Immature natural killer cell (primary cell): ENCODE data around the gene EIF1AD. TPM values are rescaled to one million over a fixed set of nuclear protein-coding genes. Genes with fewer than 3 reads are reported as not detected.

ENCODE experiments used
- DNase-seq, 3 donors: peaks; one replicate each; pipeline ENCODE4 v3.0.0; 2022; ENCODE audit warnings: mixed read lengths in 1 of 3
- H3K27ac Mint-ChIP-seq, 6 donors: one replicate each; pipeline ENCODE4 v1.8.0; 2020; ENCODE audit warnings: mixed read lengths in 6 of 6, mild to moderate bottlenecking in 5 of 6, inconsistent platforms in 4 of 6, moderate library complexity in 3 of 6
- H3K27me3 Mint-ChIP-seq, 3 donors: one replicate each; pipeline ENCODE4 v1.8.0; 2020 to 2021; ENCODE audit warnings: low read depth in 3 of 3, mild to moderate bottlenecking in 3 of 3, mixed read lengths in 3 of 3, moderate library complexity in 3 of 3, inconsistent platforms in 1 of 3
- H3K36me3 Mint-ChIP-seq, 3 donors: one replicate each; pipeline ENCODE4 v1.8.0; 2020; ENCODE audit warnings: mixed read lengths in 3 of 3, inconsistent platforms in 2 of 3, mild to moderate bottlenecking in 2 of 3
- H3K4me1 Mint-ChIP-seq, 2 donors: one replicate each; pipeline ENCODE4 v1.8.0; 2020; ENCODE audit warnings: inconsistent platforms in 2 of 2, mild to moderate bottlenecking in 2 of 2, mixed read lengths in 2 of 2, moderate library complexity in 1 of 2
- H3K4me3 Mint-ChIP-seq, 5 donors: one replicate each; pipeline ENCODE4 v1.8.0; 2020; ENCODE audit warnings: mild to moderate bottlenecking in 5 of 5, mixed read lengths in 5 of 5, inconsistent platforms in 3 of 5, moderate library complexity in 3 of 5
- H3K9me3 Mint-ChIP-seq, 6 donors: one replicate each; pipeline ENCODE4 v1.8.0; 2020; ENCODE audit warnings: mild to moderate bottlenecking in 6 of 6, mixed read lengths in 6 of 6, inconsistent platforms in 4 of 6, moderate library complexity in 3 of 6
- polyA plus RNA-seq, 3 donors: library from polyadenylated mRNA; unstranded; fragments of 300-500 nt; fragmentation: Illumina TruSeq; gene quantifications; one replicate each; pipeline ENCODE4 v1.2.3, GENCODE V29; 2021

The EIF1AD gene
- polyA plus RNA-seq, 3 donors from 2014 or later = 14.0 to 26.0 (median 21.0) TPM

DNA sequence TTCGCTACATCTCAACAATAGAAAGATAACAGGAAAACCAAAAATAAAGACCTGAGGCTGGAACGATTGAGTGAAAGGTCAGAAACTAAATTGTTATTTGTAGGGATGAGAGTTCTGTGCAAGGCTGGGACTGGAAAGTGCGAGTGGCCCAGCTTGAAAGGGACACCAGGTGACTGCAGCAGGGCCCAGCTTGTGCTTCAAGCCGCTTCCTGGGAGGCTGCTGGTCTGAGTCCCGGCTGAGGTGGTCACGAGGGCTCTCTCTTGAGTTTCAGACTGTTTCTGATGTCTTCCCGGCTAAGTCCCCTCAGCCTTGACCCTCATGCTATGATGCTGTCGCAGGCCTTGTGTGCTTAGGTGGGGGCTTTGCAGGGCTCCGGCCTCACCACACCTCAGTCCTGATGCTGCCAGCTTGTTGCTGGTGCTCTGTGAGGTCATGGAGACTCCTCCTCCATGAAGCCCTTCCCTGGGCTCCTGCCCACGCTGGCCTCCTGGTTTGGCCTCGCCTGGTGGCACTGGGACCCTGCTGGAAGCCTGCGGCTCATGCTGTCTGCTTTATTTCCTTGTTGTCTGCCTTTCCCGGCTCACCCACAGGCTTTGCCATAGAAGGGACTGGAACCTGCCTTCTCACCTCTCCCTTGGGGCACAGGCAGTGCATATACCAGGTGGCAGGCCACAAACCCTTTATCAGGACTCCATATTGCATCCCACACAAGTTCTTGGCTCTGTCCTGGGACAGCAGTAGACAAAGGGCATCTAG is 4.4 kb upstream of the EIF1AD start:
- DNase-seq = no peak
- H3K9me3 Mint-ChIP-seq = no peaks in the 10 kb centered on the region
- H3K27me3 Mint-ChIP-seq = peaks cover 9 to 19% (median 10%) of the 10 kb centered on the region in 3 donors
- peaks cover 24 to 25% of the 10 kb centered on the region in 2 donors for H3K4me1 Mint-ChIP-seq
- H3K4me3 Mint-ChIP-seq = no peak overlapping the region
- H3K36me3 Mint-ChIP-seq = peaks cover 0 to 9% (median 0%) of the 10 kb centered on the region in 3 donors
- H3K27ac Mint-ChIP-seq = no peak overlapping the region

DNA sequence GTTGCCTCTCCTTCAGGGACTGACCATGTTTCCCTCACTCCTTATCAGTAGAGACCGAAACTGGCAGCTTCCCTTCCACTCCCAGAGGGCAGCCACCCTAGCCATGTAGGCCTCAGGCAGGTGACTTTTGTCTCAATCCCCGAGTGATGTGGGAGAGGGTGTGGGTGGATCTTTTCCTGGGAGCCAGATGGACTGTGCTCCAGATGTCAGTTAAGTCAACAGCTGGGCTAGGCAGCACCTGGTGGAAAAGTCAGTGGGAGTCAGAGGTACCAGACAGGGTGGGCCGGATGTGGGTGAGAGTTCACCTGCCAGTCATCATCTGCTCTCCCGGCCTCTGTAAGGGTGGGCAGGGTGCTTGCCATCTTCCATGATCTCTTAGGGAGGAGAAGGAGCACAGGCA is 2.2 kb upstream of the EIF1AD start:
- Mint-ChIP-seq H3K4me1 (peaks cover 41% of the 10 kb centered on the region in 2 donors), H3K27ac (peak overlapping the region in 1 of 6 donors; percentile 45), H3K9me3 (no peaks in the 10 kb centered on the region), H3K4me3 (peak overlapping the region in 3 of 5 donors; percentile 36 to 99 (median 98)), H3K36me3 (peaks cover 0 to 11% (median 4%) of the 10 kb centered on the region in 3 donors), H3K27me3 (peaks cover 8 to 13% (median 9%) of the 10 kb centered on the region in 3 donors)
- DNase-seq = no peak

DNA sequence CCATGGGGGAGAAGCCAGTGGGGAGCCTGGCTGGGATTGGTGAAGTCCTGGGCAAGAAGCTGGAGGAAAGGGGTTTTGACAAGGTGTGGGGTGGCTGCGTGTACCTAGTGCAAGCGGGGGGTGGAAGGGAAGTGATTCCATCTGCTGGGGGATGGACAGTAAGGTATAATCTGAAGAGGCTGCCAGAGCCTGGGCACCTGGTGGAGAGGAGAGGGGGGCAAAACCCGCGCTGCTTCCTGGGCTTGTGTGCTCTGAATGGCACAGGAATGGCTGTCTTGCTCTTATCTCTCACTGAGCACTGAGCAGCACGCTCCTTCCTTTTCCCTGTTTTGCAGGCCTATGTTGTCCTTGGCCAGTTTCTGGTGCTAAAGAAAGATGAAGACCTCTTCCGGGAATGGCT is 1.3 kb upstream of the EIF1AD start:
- peak overlapping the region; percentile 77 to 96 (median 84) for H3K27ac Mint-ChIP-seq
- DNase-seq = no peak
- peaks cover 42 to 50% of the 10 kb centered on the region in 2 donors for H3K4me1 Mint-ChIP-seq
- H3K9me3 Mint-ChIP-seq = no peaks in the 10 kb centered on the region
- H3K36me3 Mint-ChIP-seq = peaks cover 0 to 20% (median 13%) of the 10 kb centered on the region in 3 donors
- peaks cover 8 to 13% (median 9%) of the 10 kb centered on the region in 3 donors for H3K27me3 Mint-ChIP-seq
- peak overlapping the region; percentile 76 to 99 (median 98) for H3K4me3 Mint-ChIP-seq

DNA sequence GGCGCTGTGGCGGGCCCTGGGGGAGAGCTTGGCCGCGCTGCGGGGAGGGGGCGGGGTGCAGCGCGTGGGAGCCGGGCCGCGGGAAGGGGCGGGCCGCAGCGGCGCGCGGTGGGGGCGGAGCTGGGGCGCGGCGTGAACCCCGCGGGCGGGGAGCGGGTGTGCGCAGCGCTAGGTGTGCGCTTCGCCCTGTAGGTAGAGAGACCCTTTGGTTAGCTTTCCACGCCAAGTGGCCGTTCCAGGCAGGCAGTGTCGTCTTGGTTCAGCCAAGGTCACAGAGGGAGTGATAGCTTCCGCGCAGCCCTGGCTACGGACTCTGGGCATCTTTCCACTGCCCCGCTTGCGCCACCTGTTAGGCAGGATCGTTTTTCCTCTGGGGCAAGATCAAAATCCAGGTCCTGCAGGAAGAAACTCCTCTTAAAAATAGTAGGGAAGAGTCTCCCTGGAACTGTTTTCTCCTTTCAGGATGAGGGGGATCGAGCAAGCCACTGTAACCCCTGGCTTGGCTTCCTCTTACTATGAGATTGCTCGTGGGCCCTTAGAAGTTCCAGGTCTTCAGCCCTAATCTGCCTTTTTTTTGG is 780 bp upstream of the EIF1AD start:
- H3K4me3 Mint-ChIP-seq = peak overlapping the region; percentile 92 to 100 (median 99)
- H3K27me3 Mint-ChIP-seq = peaks cover 8 to 13% (median 9%) of the 10 kb centered on the region in 3 donors
- H3K36me3 Mint-ChIP-seq = peaks cover 3 to 26% (median 15%) of the 10 kb centered on the region in 3 donors
- no peak for DNase-seq
- H3K4me1 Mint-ChIP-seq = peaks cover 42 to 53% of the 10 kb centered on the region in 2 donors
- peak overlapping the region; percentile 82 to 99 (median 97) for H3K27ac Mint-ChIP-seq
- no peaks in the 10 kb centered on the region for H3K9me3 Mint-ChIP-seq

DNA sequence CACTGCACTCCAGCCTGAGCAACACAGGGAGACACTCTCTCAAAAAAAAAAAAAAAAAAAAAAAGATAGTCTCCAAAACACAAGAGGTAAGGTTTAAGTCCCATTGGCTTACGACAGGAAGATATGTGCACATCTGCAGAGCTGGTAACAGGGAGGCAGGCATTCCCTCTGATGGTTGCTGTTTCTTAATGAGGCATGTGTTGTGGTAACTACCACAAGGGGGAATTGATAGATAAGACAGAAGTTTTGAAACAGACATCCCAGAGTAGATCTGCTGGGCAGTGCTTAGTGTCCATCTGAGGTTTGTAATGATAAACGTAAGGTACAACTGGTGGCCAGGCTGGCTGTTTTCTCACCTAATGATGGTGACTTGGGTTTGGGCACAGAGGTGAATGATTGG is 4.7 kb downstream of the EIF1AD start:
- H3K9me3 Mint-ChIP-seq = no peaks in the 10 kb centered on the region
- H3K27ac Mint-ChIP-seq = peak overlapping the region in 2 of 6 donors; percentile 54 to 61
- peaks cover 4 to 7% (median 6%) of the 10 kb centered on the region in 3 donors for H3K27me3 Mint-ChIP-seq
- peaks cover 29 to 41% of the 10 kb centered on the region in 2 donors for H3K4me1 Mint-ChIP-seq
- no peak for DNase-seq
- H3K4me3 Mint-ChIP-seq = peak overlapping the region in 1 of 5 donors; percentile 8
- peaks cover 11 to 34% (median 29%) of the 10 kb centered on the region in 3 donors for H3K36me3 Mint-ChIP-seq

DNA sequence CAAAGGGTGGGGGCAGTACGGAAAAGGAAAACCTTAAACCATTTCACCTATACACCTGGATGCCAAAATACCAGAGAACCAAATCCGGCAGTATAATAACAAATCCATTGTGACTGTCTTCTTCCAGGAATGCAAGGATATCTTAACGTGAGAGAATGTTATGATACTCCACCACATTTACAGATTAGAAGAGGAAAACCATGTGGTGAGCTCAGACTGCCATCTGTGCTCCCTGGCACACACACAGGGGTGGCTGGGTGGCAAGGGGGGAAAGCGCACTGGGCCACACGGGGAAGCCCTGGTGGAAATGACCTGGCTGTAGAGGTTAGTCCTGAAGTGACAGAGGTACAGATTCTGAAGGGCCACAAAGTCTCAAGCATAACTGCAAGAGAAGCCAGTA is 9.9 kb downstream of the EIF1AD start:
- no peak overlapping the region for H3K27ac Mint-ChIP-seq
- no peaks in the 10 kb centered on the region for H3K9me3 Mint-ChIP-seq
- H3K4me1 Mint-ChIP-seq = peaks cover 5 to 8% of the 10 kb centered on the region in 2 donors
- no peaks in the 10 kb centered on the region for H3K27me3 Mint-ChIP-seq
- DNase-seq = no peak
- H3K36me3 Mint-ChIP-seq = peaks cover 8 to 13% (median 9%) of the 10 kb centered on the region in 3 donors
- no peak overlapping the region for H3K4me3 Mint-ChIP-seq

DNA sequence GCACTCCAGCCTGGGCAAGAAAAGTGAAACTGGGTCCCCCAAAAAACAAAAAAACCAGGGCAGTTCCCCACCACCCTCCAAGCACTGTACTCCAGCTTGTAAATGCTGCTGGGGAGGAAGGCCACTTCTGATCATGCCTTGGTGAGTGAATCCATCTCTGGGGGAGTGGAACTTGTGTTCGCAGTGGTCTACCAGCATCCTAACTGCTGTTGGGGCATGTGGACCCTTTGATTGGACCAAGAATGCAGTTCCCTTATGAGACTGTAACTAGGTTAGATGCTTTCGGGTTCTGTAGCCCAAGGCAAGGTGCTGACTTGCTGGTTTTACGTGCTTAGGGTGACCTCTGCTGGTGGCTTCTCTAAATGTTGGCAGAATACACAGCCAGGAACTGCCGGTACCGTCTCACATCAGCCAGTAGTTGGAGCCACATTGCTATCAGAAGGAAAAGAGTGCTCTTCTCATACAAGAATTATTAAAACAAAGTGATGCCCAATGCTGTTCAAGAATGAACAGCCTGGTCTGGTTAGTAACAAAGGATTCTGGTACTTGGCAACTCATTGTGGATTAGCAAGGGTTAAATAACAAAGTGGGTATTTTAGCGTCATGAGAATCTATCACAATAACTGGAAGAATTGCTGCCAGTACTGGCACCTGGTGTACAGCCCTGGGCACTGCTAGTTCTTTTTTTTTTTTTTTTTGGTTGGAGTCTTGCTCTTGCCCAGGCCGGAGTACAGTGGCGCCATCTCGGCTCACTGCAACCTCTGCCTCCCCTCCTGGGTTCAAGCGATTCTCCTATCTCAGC is 13.0 kb downstream of the EIF1AD start:
- Mint-ChIP-seq H3K27me3 (no peaks in the 10 kb centered on the region), H3K4me3 (no peak overlapping the region), H3K4me1 (peaks cover 5 to 8% of the 10 kb centered on the region in 2 donors), H3K9me3 (no peaks in the 10 kb centered on the region), H3K27ac (peak overlapping the region; percentile 68 to 93 (median 86)), H3K36me3 (peaks cover 0 to 9% (median 0%) of the 10 kb centered on the region in 3 donors)
- peak; percentile 89 to 92 (median 91) for DNase-seq

DNA sequence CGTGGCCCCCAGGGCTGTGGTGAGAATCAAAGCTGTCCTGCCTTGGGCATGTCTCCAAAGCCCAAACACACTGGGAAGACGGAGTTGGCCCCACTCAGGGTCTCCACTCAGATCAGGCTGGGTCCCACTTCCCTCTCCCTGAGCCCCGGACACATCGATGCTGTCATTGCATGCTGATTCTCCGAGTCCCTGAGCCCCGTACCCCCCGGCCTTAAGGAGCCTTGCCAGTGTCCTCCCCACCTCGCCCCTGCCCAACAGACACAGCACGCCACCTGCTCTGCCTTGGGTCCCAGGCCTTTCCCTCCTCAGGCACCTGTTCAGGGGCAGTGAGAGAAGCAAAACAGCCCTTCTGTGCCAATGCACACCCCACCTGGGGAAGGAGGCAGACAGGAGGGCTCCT is 14.6 kb downstream of the EIF1AD start:
- H3K9me3 Mint-ChIP-seq = no peaks in the 10 kb centered on the region
- no peak for DNase-seq
- H3K4me3 Mint-ChIP-seq = no peak overlapping the region

DNA sequence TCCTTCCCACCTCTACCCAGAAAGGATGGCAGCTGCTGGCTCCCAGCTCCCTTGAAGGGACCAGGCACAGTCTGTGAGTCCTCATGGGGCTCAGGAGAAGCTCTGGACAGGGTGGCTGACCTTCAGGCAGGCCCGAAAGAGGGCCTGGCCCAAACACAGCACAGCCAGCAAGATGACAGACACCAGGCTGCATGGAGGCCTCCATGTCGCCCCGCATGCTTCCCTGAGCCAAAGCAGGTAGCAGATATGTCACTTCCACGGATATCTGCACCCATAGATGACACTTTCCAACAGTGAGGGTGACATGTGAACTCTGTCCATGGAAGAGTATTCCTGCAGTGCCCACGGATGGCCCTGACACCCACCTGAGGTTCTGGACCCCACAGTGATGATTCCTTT is 18.4 kb downstream of the EIF1AD start:
- Mint-ChIP-seq H3K9me3 (no peaks in the 10 kb centered on the region), H3K27me3 (peaks cover 0 to 6% (median 2%) of the 10 kb centered on the region in 3 donors), H3K4me3 (no peak overlapping the region), H3K27ac (no peak overlapping the region), H3K4me1 (no peaks in the 10 kb centered on the region), H3K36me3 (peaks cover 0 to 6% (median 0%) of the 10 kb centered on the region in 3 donors)
- DNase-seq = no peak

More for the DNA sequence above, 14.6 kb downstream of the EIF1AD start:
- Mint-ChIP-seq H3K27ac (no peak overlapping the region), H3K36me3 (peaks cover 0 to 5% (median 0%) of the 10 kb centered on the region in 3 donors), H3K27me3 (no peaks in the 10 kb centered on the region), H3K4me1 (peaks cover 5 to 8% of the 10 kb centered on the region in 2 donors)

DNA sequence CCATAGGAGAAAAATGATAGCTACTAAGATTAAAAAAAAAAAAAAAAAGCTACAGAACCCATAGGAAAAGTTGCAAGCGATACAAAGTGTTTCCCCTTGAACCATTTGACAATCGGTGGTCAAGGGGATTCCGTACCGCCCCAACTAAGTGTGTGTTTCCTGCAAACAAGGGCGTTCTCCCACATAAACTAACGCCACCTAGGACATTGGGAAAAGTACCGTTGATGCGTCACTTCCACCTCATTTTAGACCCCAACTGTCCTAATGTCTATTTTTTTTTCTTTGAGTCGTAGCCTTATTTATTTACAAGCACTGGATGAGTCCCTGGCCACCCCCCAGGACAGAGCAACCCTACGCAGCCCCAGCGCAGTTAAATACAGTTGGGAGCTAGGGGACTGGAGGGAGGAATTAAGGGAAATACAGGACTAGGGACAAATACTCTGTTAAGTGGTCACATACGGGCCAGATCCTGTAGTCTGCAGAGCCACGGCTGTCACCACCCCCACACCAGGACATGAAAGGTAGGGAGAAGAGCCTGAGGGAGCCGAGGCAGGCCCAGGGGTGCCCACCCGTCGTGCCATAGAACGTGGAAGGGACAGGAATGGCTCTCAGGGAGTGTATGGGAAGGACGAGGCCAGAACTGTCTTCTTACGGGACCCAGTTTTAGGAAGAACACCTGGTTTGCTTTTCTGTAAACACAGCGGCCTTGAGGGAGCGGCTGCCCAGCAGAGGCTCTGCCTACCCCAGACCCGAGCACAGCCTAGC is 19.0 kb downstream of the EIF1AD start:
- no peak overlapping the region for H3K27ac Mint-ChIP-seq
- no peaks in the 10 kb centered on the region for H3K4me1 Mint-ChIP-seq
- no peak overlapping the region for H3K4me3 Mint-ChIP-seq
- H3K9me3 Mint-ChIP-seq = no peaks in the 10 kb centered on the region
- no peak for DNase-seq
- H3K27me3 Mint-ChIP-seq = peaks cover 0 to 6% (median 4%) of the 10 kb centered on the region in 3 donors
- H3K36me3 Mint-ChIP-seq = peaks cover 0 to 6% (median 0%) of the 10 kb centered on the region in 3 donors

DNA sequence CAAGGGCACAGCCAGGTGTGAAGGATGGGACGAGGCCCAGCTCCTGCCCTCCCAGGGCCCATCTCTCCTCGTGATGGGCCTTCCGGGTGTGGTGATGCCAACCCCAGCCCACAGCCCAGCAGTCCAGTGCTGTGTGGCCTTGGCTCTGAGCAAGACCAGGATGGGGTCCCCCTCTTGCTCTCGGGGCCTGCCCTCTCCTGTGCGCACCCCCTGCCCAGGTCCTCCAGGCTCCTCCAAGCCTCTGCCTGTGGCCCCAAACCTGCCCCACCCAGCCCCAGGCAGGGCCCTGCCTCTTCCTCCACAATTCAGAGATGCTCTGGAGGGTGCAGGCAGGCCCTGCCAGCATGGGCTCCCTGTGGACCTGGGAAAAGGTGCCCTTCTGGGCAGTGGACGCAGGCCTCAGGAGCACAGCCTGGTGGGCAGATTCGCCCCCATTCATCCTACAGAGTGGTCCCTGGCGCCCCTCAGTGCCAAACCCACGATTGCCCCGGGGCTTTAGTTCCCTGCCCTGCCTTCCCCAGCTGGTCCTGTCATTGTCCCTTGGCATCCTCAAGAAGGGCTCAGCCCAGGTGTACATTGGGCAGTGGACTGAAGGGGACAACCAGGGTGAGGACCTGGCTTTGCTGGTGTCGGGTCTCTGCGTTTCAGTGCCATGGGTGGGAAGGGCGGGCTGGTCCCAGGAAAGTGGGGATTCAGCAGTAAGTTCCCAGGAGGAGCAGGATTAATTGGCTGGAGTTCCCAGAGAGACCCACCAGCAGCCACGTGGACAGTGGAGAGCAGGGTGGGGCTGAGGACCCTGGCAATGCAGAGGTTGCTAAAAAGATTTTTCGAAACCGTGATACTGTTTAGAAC is 19.8 kb downstream of the EIF1AD start:
- no peaks in the 10 kb centered on the region for H3K9me3 Mint-ChIP-seq
- H3K4me3 Mint-ChIP-seq = no peak overlapping the region
- DNase-seq = no peak
- peaks cover 0 to 6% (median 4%) of the 10 kb centered on the region in 3 donors for H3K27me3 Mint-ChIP-seq
- peaks cover 0 to 6% (median 0%) of the 10 kb centered on the region in 3 donors for H3K36me3 Mint-ChIP-seq
- H3K4me1 Mint-ChIP-seq = peaks cover 0 to 2% of the 10 kb centered on the region in 2 donors
- no peak overlapping the region for H3K27ac Mint-ChIP-seq

DNA sequence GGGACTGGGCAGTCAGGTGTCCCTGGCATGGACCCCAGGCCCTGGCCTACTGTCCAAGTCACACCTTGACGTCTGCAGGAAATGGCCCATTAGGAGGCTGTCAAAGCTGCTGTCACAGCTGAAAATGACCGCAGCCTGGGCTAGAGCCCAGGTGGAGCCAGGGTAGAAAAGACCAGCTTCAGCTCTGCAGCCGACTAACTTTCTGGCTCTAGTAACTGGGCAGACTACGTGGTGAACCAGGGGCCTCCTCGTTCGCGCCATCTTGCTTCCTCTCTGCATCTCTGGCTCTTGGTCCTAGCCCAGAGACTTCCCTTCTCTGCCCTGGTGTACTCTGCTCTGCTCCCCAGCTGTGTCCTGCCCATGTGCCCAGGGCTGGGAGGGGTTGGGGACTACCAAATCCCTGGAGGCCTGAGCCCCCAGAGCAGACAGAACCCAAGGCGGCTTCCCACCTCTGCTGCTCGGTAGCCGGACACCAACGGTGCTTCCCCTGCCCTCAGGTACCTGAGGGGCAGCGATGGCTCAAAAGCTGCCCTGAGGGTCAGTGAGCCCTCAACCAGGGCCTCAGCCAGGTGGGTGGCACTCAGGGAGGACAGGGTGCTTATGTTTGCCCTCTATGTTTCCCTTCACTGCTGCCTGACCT is 20.7 kb downstream of the EIF1AD start:
- DNase-seq = no peak
- Mint-ChIP-seq H3K4me3 (no peak overlapping the region), H3K27ac (no peak overlapping the region), H3K27me3 (peaks cover 0 to 6% (median 5%) of the 10 kb centered on the region in 3 donors), H3K4me1 (peaks cover 8 to 11% of the 10 kb centered on the region in 2 donors), H3K36me3 (peaks cover 0 to 6% (median 0%) of the 10 kb centered on the region in 3 donors), H3K9me3 (no peaks in the 10 kb centered on the region)
